HG03558 (cell line): Measurements from ENCODE around the gene ZBTB7A.
A peak's percentile ranks its signal among the peaks of the same experiment; 100 is the strongest.
"Not testable (repeated sequence)": the region's sequence is repeated elsewhere in the genome, so short reads cannot be mapped to it uniquely, and the experiment has no call there.

Experiments
- ATAC-seq: cut with Tn5 transposase; IDR thresholded peaks from one replicate; pipeline ENCODE4 v1.9.1; 2021; ENCODE audit warnings: moderate number of reproducible peaks; ENCODE audit not compliant: unreplicated experiment; ENCODE audit errors: extremely low read depth

Gene ZBTB7A

DNA sequence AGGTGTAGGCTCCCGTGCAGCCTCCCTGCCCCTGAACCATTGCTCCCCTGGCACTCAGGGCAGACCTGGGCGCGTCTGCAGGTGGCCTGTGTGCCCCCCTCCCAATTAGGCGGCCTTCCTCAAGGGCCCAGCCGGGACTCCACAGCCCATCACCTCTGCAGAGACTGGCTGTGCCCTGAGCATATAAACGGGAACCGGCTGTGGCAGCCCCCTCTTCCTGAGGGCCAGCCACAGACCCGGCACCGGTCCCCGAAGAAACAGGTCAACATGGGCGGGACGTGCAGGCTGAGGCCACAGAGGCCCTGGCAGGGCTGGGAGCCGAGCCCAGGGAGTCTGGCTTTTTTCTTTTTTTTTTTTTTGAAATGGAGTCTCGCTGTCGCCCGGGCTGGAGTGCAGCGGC is 47.1 kb downstream of the ZBTB7A start:
- ATAC-seq: no peak

DNA sequence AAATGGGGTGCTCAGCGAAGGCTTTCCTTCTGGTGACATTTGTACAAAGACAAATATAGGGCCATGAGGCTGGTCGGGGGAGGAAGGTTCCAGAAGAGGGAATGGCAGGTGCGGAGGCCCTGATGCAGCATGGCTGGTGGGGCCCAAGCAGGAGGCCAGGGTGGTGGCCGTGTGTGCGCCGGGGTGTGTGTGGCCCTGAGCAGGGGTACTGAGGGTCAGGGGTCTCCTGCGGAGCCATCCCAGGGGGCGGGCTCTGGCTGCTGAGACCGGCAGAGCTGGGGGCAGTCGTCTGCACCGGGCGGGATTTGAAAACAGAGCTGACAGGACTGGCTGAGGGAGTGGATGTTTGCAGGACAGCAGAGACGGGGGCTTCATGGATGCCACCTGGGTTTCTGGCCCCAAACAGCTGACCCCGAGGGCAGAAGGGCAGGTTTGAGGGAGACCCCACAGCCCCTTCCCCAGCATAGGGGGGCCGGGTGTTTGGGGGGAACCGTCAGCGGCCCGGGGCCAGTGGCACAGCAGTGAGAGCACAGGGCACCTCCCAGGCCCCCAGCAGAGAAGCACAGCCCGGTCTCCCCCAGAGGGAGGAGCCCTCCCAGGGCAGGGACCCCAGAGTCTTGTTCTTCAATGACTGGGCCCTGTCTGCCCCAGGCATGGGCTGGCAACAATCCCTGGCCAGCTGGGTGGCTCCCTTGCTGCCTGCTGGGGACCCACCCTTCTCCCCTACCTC is 47.8 kb downstream of the ZBTB7A start:
- ATAC-seq: no peak

DNA sequence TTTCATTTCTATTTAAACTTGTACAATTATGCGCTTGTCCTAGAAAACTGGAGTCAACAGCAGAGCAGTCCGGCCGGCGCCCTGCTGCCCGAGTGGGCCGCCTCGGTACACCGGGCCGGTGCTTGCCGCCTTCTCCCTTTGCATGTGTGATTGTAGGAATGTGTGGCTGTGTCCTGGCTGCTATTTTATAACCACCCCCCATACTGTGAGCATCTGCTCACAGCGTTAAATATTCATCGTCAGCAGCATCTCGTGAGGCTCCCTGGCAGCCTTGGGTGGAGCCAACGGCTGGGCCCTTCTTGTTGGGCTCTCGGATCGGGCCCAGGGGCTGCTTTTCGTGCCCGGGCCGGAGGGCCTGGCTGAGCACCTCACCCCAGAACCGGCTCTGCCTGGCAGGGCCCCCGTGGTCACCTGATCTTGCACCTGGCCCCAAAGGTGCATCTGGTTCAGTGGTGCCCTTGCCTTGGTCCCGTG is 48.5 kb downstream of the ZBTB7A start:
- ATAC-seq: no peak

DNA sequence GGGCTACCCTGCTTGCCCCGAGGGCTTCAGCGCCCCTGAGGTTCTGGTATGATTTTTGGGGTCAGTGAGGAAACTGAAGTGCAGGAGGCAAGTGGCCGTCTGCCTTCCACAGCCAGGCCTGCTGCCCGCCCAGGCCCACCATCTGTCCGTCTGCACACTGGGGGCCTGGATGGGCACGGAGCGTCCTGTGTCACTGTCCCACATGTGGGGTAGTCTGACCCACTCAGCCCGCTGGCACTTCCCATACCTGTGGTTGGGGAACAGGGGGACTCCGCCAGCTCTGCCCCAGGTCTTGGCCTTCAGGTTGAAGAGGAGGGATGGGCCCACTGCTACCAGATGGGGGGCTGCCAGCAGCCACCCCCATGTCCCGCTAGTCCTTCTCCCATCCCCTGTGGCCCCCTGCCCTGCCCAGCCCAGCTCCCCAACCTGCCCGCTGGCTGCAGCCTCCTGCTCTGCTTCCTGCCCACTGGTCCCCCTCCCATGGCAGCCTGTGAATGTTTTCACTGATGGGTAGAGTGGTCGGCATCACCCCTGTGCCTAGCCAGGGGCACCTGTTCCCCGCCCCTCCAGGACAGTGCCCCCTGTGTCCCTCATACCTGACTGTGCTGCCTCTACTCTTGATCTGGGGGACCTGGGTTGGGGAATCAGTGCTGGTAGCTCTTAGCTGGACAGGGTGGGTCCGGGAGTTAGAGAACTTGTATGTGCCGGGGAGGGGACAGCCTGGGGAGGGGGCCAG is 49.6 kb downstream of the ZBTB7A start:
- ATAC-seq: no peak

DNA sequence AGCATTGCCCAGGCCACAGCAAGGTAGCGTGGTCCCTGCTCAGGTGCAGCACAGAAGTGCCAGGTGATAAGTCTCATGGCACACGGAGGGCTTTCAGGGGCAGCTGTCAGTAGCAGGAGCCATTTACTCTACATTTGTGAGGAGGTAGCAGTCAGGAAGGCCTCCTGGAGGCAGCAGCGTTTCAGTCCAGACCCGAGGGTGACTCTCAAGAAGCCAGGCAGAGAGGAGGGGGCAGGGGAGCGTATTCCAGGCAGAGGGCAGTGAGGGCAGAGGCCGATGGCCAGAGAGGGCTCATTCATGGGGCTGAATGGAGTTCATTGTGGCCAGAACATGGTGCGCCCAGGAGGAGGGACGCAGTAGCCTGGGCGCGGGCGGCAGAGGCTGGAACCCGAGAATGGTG is 50.2 kb downstream of the ZBTB7A start:
- no peak for ATAC-seq

DNA sequence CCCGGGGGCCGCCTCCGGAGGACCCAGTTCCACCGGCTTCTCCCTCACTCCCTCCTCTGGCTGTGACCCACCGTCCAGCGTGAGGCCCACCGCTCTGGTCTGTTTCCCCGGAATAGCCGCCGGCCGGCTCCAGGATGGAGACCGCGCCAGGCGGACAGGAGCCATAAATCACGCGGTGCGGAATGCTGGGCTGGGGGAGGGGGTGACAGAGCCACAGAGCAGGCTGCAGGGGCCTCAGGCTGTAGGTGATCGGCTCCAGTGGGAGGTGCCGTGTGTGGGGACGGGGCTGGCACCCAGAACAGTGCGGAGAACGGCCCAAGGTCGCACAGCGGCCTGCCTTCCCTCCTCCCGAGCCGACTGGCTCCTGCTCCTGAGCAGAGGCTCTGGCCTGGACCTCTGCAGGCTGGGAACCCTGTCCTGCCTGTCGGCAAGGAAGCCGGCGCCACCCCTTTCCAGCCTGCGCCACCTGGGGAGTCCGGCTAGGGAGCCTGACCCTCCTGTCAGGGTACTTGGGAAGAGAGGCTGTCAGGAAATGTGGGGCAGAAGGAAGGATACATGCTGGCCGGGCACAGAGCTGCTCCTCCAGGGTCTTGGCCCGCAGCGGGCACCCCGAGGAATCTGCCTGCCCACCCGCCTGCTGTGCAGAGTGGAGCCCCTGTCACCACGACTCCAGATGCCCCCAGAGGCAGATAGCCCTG is 50.8 kb downstream of the ZBTB7A start:
- no peak for ATAC-seq

DNA sequence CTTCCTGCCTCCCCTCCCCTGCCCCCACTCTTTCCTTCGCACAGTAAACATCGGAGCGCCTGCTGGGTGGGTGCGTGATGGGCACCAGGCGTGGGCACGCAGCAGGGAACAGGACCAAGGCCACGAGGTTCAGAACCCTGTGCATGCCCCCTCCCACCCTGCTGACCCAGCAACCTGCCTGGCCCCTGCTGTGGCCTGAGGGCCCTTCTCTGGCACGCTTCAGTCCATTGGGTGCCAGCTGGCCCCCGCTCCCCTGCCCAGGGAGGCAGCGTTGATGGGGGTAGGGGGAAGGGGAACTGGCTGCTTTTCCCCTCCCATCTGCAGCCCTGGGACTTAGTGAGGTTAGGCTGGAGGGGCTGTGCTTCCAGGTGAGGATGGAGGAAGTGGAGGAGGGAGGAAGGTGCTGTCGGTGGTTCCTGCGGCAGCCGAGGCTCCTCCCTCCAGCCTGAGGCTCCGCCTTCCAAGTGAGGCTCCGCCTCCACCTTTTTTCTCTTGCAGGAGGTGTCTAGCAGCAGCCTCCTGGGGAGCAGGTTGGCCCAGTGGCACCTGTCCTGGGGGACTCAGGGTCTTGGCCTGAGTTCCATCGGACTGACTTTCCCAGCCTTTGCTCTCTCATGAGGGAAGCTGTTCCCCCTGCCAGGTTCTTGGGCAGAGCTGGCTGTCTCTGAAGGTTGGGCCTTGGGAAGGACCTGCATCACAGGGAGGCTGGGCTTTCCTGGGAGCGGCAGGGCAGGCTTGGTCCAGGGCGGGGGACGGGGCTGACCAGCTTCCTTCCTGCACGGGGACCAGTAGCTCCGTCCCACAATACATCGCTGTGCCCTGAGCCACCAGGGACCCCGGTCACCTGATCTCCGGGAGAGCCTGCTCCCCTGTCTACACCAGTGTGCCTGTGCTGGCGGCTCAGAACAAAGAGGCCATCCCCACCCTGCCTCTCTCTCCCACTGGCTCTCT is 51.9 kb downstream of the ZBTB7A start:
- no peak for ATAC-seq

DNA sequence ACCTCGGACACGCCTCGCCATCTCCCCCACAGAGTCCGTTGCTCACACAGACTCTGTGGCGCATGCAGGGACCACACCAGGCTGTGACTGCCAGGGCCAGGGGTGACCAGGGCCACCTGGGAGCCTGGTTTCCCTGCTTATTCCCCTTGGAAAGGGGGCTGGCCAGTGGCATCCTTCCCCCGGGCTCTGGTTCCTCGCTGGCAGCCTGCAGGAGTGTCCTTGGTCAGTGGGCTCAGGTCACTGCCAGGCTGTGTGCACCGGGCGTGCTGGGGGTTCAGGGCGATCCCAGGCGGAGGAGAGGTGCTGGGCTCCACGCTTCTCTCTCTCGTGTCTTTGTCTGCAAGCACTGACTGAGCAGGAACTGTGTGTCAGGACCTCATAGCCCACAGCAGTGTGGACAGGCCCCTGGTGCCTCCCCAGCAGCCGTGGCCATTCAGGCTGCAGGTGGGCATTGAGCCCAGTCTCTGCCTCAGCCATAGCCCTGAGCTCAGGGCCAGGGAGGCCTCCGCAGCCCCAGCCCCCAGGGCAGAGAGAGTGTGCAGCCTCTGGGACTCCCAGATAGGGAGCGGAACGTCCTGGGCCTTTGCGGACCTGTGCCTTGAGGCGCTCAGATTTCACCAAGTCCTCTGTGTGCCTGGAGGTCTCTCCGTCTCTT is 52.7 kb downstream of the ZBTB7A start:
- ATAC-seq: no peak

DNA sequence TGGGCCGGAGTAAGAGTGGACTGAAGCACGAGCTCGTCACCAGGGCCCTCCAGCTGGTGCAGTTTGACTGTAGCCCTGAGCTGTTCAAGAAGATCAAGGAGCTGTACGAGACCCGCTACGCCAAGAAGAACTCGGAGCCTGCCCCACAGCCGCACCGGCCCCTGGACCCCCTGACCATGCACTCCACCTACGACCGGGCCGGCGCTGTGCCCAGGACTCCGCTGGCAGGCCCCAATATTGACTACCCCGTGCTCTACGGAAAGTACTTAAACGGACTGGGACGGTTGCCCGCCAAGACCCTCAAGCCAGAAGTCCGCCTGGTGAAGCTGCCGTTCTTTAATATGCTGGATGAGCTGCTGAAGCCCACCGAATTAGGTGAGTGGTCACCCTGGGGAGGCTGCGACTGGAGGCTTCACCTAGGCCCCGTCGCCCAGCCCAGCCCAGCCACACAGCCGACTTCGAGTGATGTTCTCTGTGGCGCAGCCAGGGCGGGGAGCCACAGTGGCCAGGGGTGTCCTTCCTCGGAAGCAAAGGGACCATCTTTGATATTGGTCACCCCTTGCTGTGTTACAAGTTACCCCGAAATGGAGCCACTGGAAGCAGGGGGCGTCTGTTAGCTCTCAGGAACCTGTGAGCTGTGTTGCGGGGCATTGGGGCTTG is 53.6 kb downstream of the ZBTB7A start:
- no peak for ATAC-seq

DNA sequence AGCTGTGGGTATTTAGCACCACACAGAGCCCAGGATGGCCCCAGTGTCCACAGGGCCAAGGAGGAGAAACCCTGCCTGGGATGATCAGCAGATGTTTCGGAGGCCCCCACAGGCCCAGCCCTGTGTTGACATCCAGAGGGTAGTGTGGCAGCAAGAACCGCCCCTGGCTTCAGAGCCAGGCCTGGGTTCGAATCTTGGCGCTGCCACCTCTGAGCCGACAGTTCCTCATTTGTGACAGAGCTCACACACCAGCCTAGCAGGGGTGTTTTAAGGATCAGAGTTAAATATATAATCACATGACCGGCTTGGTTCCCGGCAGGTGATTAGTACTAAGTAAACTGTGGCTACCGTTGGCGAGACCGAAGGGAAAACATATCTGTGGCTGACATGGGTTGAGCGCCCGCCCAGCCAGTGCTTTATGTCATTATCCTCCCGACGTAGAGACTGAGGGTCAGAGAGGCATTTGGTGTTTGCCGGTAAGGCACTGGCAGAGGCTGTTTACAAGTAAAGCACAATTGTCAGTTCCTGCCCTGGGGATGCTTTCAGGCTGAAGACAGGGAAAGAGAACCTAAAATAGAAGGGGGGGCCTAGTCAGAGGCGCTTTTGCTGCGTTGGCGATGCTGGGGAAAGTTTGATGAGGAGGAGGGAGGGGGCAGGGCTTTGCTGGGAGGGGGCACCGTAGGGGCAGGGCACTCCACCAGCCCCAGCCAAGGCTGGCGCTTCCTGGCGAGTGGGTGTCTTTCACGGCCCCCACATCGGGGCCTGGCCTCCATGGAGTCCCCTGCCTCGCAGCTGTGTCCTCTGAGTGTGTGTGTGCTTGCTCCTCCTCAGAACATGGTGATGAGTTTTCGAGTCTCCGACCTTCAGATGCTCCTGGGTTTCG is 54.4 kb downstream of the ZBTB7A start:
- ATAC-seq: no peak

DNA sequence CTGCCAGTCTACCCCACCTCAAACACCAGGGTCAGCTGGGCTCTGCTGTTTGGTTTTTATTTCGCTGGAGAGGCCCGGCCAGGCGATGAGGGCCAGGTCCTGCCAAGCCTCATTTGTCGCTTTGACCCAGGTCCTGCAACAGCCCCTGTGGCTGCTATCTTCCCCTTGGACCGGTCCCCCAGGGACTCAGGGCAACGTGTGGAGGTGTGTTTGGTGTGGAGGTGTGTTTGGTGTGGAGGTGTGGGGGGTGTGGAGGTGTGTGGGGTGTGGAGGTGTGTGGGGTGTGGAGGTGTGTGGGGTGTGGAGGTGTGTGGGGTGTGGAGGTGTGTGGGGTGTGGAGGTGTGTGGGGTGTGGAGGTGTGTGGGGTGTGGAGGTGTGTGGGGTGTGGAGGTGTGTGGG is 55.3 kb downstream of the ZBTB7A start:
- not testable (repeated sequence) for ATAC-seq

DNA sequence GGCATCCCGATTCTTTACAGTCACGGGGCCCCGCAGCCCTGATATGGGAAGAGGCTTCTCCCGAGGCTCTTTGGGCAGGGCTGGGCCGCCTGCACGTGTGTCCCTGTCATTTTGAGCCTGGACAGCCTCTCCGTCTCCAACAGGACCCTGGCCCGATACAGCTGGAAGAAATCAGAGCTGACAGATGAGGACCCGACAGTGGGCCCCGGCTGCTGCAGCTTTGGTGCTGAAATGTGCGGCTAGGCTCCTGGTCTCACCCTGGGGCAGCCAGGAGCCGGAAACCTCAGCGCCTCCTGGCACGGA is 55.9 kb downstream of the ZBTB7A start:
- ATAC-seq: no peak

DNA sequence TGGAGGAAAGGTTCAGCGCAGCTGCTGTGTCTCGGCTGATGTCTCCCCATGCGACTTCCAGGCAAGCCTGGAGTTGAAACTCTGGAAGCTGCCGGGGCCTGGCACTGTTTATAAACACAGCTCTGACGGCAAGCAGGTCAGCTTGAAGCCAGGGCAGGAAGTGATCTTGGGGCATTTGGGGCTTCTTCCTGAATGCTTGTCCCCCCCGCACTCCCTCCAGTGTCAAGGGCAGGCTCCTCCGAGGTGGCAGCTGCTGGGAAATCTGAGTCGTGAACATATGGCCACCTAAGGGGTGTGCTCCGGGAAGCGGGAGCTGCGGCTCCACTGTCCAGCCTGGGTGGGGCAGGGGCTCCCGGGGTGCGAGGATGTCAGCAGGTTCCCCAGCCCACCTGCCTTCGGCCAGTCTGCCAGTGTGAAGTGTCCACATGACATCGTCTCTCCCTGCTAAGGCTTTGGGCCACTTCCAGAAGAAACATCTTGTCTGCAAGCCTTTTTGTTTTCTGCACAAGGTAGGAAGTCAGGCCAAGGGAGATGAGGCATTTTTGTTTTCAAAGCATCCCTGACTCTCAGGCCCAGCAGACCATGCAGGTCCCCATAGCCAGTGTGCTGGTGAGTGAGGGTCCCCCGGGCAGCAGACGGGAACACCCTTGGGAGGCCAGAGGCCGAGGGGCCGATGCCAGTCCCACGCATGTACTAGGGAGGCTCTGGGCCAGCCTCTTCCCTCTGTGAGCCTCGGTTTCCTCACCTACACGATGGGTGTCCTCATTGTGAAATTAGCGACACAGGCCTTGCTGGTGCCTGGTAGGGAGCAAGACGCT is 56.5 kb downstream of the ZBTB7A start:
- no peak for ATAC-seq

DNA sequence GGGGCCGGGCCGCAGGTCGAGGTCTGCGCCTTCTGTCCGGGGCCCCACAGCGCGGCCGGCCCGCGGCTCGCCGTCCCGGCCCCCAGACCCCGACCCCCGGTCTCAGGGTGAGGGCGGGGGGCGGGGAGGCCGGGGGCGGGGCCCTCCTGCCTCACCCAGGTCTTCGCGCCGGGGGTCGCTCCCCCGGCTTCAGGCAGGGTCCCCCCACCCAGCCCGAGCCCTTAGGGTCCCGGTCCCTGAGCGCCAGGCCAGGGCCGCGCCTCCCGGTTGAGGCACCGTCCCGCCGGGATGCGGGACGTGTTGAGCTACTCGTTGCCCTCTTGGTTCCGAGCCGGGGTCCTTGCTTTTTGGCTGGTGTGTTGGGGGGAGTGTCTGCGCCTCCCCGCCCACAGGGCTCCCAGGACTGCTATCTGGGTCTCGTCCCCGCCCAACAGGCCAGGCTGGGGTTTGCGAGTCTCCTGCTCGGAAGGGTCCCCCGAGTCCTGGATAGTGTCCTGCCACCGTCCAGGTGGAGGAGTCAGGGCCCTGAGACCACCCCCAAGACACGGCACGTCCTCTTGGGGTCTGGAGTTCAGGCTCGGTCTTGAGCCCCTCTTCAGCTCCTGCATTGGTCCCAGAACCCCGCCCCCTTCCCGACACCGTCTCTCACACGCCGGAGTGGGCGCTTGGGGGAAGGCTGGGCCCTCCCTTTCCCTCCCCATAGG is 58.7 kb downstream of the ZBTB7A start:
- peak; percentile 13 for ATAC-seq

DNA sequence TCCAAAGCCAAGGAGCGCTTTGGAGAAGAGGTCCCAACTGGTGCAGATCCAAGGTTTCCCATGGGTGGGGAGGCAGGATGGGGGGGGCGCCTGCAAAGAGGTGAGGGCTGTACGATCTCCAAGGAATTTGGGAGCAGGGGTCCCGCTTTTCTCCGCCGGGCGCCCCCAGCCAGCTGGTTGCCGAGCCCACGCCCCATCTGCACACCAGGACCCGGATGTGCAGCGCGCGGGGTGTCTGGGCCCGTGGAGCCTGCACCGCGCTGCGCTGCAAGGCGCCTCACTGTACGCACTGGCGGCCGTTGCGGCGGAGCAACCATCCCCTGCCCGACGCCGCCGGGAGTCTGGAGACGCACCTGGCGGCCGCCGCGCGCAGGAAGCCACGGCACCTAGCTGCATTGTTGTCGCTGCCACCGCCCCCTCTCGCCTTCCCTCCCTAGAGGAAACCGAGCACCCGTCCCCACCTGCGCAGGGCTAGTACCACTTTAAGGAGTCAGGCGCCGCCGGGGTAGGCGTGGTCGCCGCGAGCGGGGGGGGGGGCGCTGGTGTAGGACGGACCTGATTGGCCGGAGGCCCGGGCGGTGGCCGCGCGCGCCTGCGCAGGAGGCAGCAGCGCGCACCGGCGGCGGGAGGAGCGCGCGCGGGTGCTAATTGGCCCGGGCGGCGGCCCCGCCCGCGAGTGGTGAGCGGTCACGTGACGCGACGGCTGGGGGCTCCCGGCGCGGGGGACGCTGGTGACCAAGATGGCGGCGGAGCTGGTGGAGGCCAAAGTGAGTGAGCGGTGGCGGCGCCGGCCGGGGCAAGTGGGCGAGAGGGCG is 59.5 kb downstream of the ZBTB7A start, which contains the start of gene PIAS4:
Gene PIAS4 (plus strand): TSS at position 716 of the 815 bp plus-strand sequence. CDS start 25 bp downstream, at position 741.
- ATAC-seq: peak; percentile 48

DNA sequence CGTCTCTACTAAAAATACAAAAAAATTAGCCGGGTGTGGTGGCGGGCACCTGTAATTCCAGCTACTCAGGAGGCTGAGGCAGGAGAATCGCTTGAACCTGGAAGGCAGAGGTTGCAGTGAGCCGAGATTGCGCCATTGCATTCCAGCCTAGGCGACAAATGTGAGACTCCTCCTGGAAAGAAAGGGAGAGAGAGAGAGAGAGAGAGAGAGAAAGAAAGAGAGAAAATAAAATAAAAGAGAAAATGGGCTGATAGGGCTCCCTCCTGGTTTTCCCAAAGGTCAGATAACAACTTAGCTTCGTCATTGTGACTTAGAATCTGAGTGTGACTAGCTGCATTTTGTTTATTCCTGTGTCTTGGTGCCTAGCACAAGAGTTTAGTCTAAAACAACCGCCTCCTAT is 61.3 kb downstream of the ZBTB7A start:
- not testable (repeated sequence) for ATAC-seq
